PC-9 (cell line): Measurements from ENCODE around the gene ZFP62. TPM values are rescaled to one million over a fixed set of nuclear protein-coding genes. Genes with fewer than 3 reads are reported as not detected.

Experiments used
- BruUV-seq: library from RNA; stranded (reverse); fragments of 400-500 nt; replicated peaks from 2 replicates; lab custom pipeline; 2021; lab: Mats Ljungman, UMichigan
- CTCF ChIA-PET: fragments of 300-600 bp; sonication (Branson Sonifier 250); formaldehyde crosslinking; loops from one replicate; lab custom pipeline; 2022; ENCODE audit warnings: antibody characterized with exemption; lab: Charles Lee
- POLR2A ChIA-PET: fragments of 300-600 bp; sonication (Branson Sonifier 250); formaldehyde crosslinking; loops from one replicate; lab custom pipeline; 2022; ENCODE audit warnings: antibody characterized with exemption; ENCODE audit not compliant: unreplicated experiment; lab: Charles Lee
- DNase-seq, 2 experiments: peaks; one replicate each; pipeline versions ENCODE4 v3.0.0 to v3.0.0-alpha.2; 2015 to 2022; ENCODE audit warnings: mixed read lengths in 1 of 2
- H2AFZ ChIP-seq: fragments of 200-600 bp; sonication (generic); 2 replicates; pipeline ENCODE4 v1.8.1; 2017; ENCODE audit warnings: antibody characterized with exemption
- H3F3A ChIP-seq: fragments of 200-600 bp; sonication (generic); 2 replicates; pipeline ENCODE4 v1.8.1; 2017; ENCODE audit warnings: antibody characterized with exemption, mild to moderate bottlenecking, low read depth; ENCODE audit not compliant: insufficient read depth
- H3K27ac ChIP-seq: fragments of 200-600 bp; sonication (generic); 2 replicates; pipeline ENCODE4 v1.6.1; 2016; ENCODE audit warnings: mixed run types
- H3K27me3 ChIP-seq: fragments of 200-600 bp; sonication (generic); 2 replicates; pipeline ENCODE4 v1.6.1; 2016; ENCODE audit warnings: low read depth, mixed run types; ENCODE audit not compliant: insufficient read depth
- H3K36me3 ChIP-seq: fragments of 200-600 bp; sonication (generic); 2 replicates; pipeline ENCODE4 v1.6.1; 2016; ENCODE audit warnings: low read depth, mixed run types
- H3K4me1 ChIP-seq: fragments of 200-600 bp; sonication (generic); replicated peaks from 2 replicates; pipeline ENCODE4 v1.6.1; 2016; ENCODE audit warnings: mixed run types; ENCODE audit not compliant: insufficient read depth
- H3K4me2 ChIP-seq: fragments of 200-600 bp; sonication (generic); 2 replicates; pipeline ENCODE4 v1.6.1; 2017; ENCODE audit warnings: mixed run types
- H3K4me3 ChIP-seq: fragments of 200-600 bp; sonication (generic); 2 replicates; pipeline ENCODE4 v1.6.1; 2016; ENCODE audit warnings: mixed run types
- H3K79me2 ChIP-seq: fragments of 200-600 bp; sonication (generic); 2 replicates; pipeline ENCODE4 v1.6.1; 2017; ENCODE audit warnings: low read depth, mixed run types
- H3K9me2 ChIP-seq: fragments of 200-600 bp; sonication (generic); 2 replicates; pipeline ENCODE4 v1.8.1; 2017; ENCODE audit warnings: mild to moderate bottlenecking; ENCODE audit not compliant: insufficient read depth
- H3K9me3 ChIP-seq: fragments of 200-600 bp; sonication (generic); 2 replicates; pipeline ENCODE4 v1.8.1; 2016; ENCODE audit warnings: low read depth; ENCODE audit not compliant: insufficient read depth
- H4K20me1 ChIP-seq: fragments of 200-600 bp; sonication (generic); 2 replicates; pipeline ENCODE4 v1.8.1; 2017; ENCODE audit not compliant: insufficient read depth
- EZH2 ChIP-seq: fragments of 200-600 bp; sonication (generic); IDR thresholded peaks from 2 replicates; pipeline ENCODE4 v1.8.0; 2017; ENCODE audit warnings: antibody characterized with exemption, low read depth
- intact Hi-C: fragments of 100-400 bp; cut with micrococcal nuclease; formaldehyde crosslinking; loops from one replicate; pipeline ENCODE4 v1.10.0; 2022; ENCODE audit not compliant: unreplicated experiment
- total RNA-seq: library from RNA; stranded (reverse); gene quantifications from 2 replicates; pipeline ENCODE4 v1.2.3, GENCODE V29; 2021
- TF ChIP-seq, protein P1 (sequence below): fragments of 200-600 bp; sonication (generic); conservative IDR thresholded peaks from 2 replicates; pipeline ENCODE4 v1.6.1; 2017; ENCODE audit warnings: mixed run types, antibody characterized with exemption, mild to moderate bottlenecking, moderate library complexity

The ZFP62 gene
- total RNA-seq, 1 experiment from 2014 or later: 57.3 TPM

- peaks cover 57% of the 10 kb centered on the region for H3K4me1 ChIP-seq
- H3K79me2 ChIP-seq: peaks cover 73% of the 10 kb centered on the region
- no TSS peak for BruUV-seq
- no peak overlapping the region for H2AFZ ChIP-seq
- no peak overlapping the region for H3K27ac ChIP-seq
- H3F3A ChIP-seq: peaks cover 30% of the 10 kb centered on the region; the same call in 1 of the 2 replicates
- DNase-seq: no peak
- POLR2A ChIA-PET: no interaction called here
- no peak overlapping the region for H3K4me3 ChIP-seq
- no peak overlapping the region for H3K4me2 ChIP-seq
- H3K36me3 ChIP-seq: 0 out of 2 replicates have a peak, but pooled peaks cover 3% of the 10 kb centered on the region
- intact Hi-C loops: loop anchor here (10.0 kb wide), 1 partner anchor 421 kb away; the partner anchor contains the start of gene TRIM41
- H3K9me3 ChIP-seq: no peaks in the 10 kb centered on the region
- H4K20me1 ChIP-seq: peaks cover 27% of the 10 kb centered on the region
- CTCF ChIA-PET: no interaction called here
- no peaks in the 10 kb centered on the region for H3K9me2 ChIP-seq
- no peak for TF ChIP-seq EZH2
- TF ChIP-seq, protein P1, sequence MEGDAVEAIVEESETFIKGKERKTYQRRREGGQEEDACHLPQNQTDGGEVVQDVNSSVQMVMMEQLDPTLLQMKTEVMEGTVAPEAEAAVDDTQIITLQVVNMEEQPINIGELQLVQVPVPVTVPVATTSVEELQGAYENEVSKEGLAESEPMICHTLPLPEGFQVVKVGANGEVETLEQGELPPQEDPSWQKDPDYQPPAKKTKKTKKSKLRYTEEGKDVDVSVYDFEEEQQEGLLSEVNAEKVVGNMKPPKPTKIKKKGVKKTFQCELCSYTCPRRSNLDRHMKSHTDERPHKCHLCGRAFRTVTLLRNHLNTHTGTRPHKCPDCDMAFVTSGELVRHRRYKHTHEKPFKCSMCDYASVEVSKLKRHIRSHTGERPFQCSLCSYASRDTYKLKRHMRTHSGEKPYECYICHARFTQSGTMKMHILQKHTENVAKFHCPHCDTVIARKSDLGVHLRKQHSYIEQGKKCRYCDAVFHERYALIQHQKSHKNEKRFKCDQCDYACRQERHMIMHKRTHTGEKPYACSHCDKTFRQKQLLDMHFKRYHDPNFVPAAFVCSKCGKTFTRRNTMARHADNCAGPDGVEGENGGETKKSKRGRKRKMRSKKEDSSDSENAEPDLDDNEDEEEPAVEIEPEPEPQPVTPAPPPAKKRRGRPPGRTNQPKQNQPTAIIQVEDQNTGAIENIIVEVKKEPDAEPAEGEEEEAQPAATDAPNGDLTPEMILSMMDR: no peak
- H3K27me3 ChIP-seq: no peaks in the 10 kb centered on the region
These were observed 56.9 kb downstream of the ZFP62 start for GRCh38 chr5:180804129-180804618.

DNA sequence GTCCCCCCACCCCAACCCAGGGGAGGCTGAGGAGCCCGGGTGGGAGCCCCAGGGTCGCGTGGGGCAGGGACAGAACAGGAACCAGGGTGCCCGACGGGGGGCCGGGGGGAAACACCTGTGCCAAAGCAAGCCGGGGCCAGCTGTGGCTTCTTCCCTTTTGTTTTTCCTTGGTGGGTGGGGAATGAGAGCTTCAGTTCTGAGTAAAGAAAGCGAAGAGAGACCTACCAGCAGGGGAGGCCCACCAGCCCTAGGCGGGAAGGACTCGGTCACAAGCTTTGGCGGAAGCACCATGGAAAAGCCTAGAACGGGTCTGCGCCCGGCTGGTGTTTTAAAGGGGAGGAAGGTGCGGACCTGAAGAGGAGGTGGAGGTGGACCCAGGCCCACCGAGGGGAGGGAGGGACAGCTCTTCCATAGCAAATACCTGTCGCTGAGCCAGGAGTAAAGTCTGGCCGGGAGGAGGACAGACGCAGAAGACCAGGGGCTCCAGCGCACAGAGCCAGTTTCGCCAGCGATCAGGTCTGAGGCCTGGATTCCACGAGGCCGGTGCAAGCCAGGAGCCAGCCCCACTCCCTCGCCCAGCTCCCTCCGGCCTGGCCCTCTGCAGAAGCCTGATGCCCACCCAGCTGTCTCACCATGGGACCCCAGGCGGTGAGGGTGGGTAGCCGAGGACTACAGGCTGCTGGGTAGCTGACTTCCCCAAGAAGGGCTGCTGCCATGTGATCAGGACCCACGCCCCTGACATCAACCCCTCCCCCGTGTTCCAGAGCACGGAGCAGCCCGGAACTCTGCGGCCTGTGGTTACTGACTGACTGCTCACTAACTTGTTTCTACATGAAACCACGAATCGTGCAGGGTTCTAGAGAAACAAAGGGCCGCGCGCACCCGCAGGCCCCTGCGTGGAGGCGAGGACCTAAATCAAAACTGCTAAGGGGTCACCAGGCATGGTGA is 57.6 kb downstream of the ZFP62 start:
- Histone ChIP-seq H3F3A (peaks cover 30% of the 10 kb centered on the region; the same call in 1 of the 2 replicates), H3K79me2 (peaks cover 73% of the 10 kb centered on the region), H3K4me3 (no peak overlapping the region; the same call in 1 of the 2 replicates), H3K27ac (no peak overlapping the region), H3K4me1 (peaks cover 50% of the 10 kb centered on the region), H3K27me3 (no peaks in the 10 kb centered on the region), H3K9me2 (no peaks in the 10 kb centered on the region), H2AFZ (no peak overlapping the region), H4K20me1 (peaks cover 34% of the 10 kb centered on the region), H3K4me2 (peak overlapping the region; percentile 68), H3K9me3 (no peaks in the 10 kb centered on the region), H3K36me3 (0 out of 2 replicates have a peak, but pooled peaks cover 3% of the 10 kb centered on the region)
- POLR2A ChIA-PET: no interaction called here
- CTCF ChIA-PET: no interaction called here
- BruUV-seq: no TSS peak
- DNase-seq: no peak
- intact Hi-C loops: loop anchor here (10.0 kb wide), 1 partner anchor 421 kb away; the partner anchor contains the start of gene TRIM41
- TF ChIP-seq, protein P1: no peak
- no peak for TF ChIP-seq EZH2
